ENCODE results near the gene FMNL3. TPM values are rescaled to one million over a fixed set of nuclear protein-coding genes. Genes with fewer than 3 reads are reported as not detected.

FMNL3 gene
- total RNA-seq, 1 experiment from 2014 or later = 3.5 TPM

DNA sequence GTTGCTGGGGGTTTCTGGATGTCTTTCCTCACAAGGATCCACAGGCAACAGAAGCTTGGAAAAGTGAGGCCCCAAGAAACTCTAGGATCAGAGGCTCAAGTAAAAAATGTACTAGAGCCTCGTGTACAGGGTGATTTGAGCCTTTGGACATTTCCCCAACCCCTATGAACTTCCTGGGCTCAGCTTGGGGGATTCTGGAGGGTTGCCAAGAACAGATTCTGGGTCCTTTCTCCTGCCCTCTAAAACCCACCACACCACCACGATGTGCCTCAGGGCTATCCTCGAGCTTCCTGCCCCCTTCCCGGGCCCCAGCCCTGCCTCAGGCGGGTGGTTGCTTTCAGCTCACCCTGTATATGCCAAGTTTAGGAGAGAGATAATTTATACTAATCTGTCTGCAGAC lies 102.3 kb downstream of the FMNL3 start:
- POLR2A ChIA-PET = no interaction called here

More for the DNA sequence above, 102.3 kb downstream of the FMNL3 start:
- ChIA-PET RAD21 (ENCODE audit: low non-redundant PET in 1 of 2, low total read pairs in 2 of 2, uncharacterized antibody in 2 of 2, unreplicated experiment in 2 of 2) (no interaction called here), CTCF (interaction anchor here (1.3 kb wide), 1 partner anchor 25 kb away, joined by 3 read pairs; no protein-coding TSS in a partner anchor)
- ATAC-seq (no peak), DNase-seq (ENCODE audit: low read depth, low spot score) (no peak)
- no peak overlapping the region for H3K27ac ChIP-seq (ENCODE audit: low read depth, low read length)
- H3K27me3 ChIP-seq (ENCODE audit: insufficient read depth, low read length) = no peaks in the 10 kb centered on the region
- no peaks in the 10 kb centered on the region for H3K36me3 ChIP-seq (ENCODE audit: control insufficient read depth in 1 of 2, insufficient read depth in 2 of 2, low read length in 2 of 2)
- TF ChIP-seq RAD21 (IDR thresholded peaks at IDR 0.05; ENCODE audit: low read depth) (no peak), EGR1 (IDR thresholded peaks at IDR 0.05; ENCODE audit: low read depth) (no peak), REST (IDR thresholded peaks at IDR 0.05; ENCODE audit: low read depth) (no peak), EZH2 (IDR thresholded peaks at IDR 0.05) (no peak)
- TF ChIP-seq, protein P1, sequence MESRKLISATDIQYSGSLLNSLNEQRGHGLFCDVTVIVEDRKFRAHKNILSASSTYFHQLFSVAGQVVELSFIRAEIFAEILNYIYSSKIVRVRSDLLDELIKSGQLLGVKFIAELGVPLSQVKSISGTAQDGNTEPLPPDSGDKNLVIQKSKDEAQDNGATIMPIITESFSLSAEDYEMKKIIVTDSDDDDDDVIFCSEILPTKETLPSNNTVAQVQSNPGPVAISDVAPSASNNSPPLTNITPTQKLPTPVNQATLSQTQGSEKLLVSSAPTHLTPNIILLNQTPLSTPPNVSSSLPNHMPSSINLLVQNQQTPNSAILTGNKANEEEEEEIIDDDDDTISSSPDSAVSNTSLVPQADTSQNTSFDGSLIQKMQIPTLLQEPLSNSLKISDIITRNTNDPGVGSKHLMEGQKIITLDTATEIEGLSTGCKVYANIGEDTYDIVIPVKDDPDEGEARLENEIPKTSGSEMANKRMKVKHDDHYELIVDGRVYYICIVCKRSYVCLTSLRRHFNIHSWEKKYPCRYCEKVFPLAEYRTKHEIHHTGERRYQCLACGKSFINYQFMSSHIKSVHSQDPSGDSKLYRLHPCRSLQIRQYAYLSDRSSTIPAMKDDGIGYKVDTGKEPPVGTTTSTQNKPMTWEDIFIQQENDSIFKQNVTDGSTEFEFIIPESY (IDR thresholded peaks at IDR 0.05; ENCODE audit: extremely low read depth, insufficient replicate concordance, low read length) = no peak
- H3K9ac ChIP-seq (ENCODE audit: low read length) = no peak overlapping the region
- H3K4me3 ChIP-seq (replicated peaks in 1 of 2; ENCODE audit: low read depth in 1 of 2, low read length in 2 of 2) = no peak overlapping the region
- intact Hi-C loops (cut with micrococcal nuclease) = no loop called here
- no peak overlapping the region for H2AFZ ChIP-seq (ENCODE audit: low read depth, low read length, poor library complexity, severe bottlenecking)
- H3K9me2 ChIP-seq (ENCODE audit: insufficient read depth) = no peaks in the 10 kb centered on the region
- H3K9me3 ChIP-seq (ENCODE audit: control insufficient read depth in 1 of 2, insufficient read depth in 1 of 2, low read depth in 1 of 2, low read length in 2 of 2) = no peaks in the 10 kb centered on the region
- no peaks in the 10 kb centered on the region for H3K79me2 ChIP-seq (ENCODE audit: insufficient read depth, low read length)
- no peaks in the 10 kb centered on the region; the same call in 1 of the 2 replicates for H4K20me1 ChIP-seq (ENCODE audit: insufficient read depth)
- BruUV-seq (replicated peaks) = no TSS peak
- H3K4me1 ChIP-seq (ENCODE audit: control insufficient read depth in 1 of 2, insufficient read depth in 2 of 2, low read length in 2 of 2) = no peaks in the 10 kb centered on the region
- no peak overlapping the region for H3K4me2 ChIP-seq (ENCODE audit: low read length)
